SK-N-SH (cell line): Measurements from ENCODE around the gene PKN1. TPM values are rescaled to one million over a fixed set of nuclear protein-coding genes. Genes with fewer than 3 reads are reported as not detected.

ENCODE experiments used
- CTCF ChIA-PET: fragments of 300-600, 350-600 bp; formaldehyde crosslinking; extraction: SDS; loops from one replicate; lab custom pipeline; 2021; lab: Yijun Ruan, JAX
- POLR2A ChIA-PET: fragments of 350-600 bp; sonication (Branson Sonifier 250); formaldehyde crosslinking; extraction: SDS; loops from one replicate; lab custom pipeline; 2020; ENCODE audit warnings: antibody characterized with exemption, inconsistent platforms; lab: Yijun Ruan, JAX
- DNase-seq: peaks from one replicate; pipeline ENCODE4 v3.0.0; 2012
- H2AFZ ChIP-seq: fragments of 200-600 bp; sonication (generic); 2 replicates; pipeline ENCODE4 v1.8.1; 2016; ENCODE audit warnings: antibody characterized with exemption, mild to moderate bottlenecking, low read depth
- H3F3A ChIP-seq: fragments of 200-600 bp; sonication (generic); replicated peaks from 2 replicates; pipeline ENCODE3; 2016; ENCODE audit warnings: antibody characterized with exemption, mild to moderate bottlenecking; ENCODE audit not compliant: insufficient read depth
- H3K27ac ChIP-seq, 2 experiments: fragments of 200-500 bp in 1 of 2; fragments of 200-600 bp in 1 of 2; sonication (Bioruptor generic) in 1 of 2; sonication (generic), shearing (Covaris generic) in 1 of 2; 2 replicates each; pipeline versions ENCODE4 v1.5.1 to v1.6.1; 2014 to 2016; ENCODE audit warnings: low read depth in 2 of 2, inconsistent platforms in 1 of 2, low read length in 1 of 2, mild to moderate bottlenecking in 1 of 2, mixed read lengths in 1 of 2
- H3K27me3 ChIP-seq: fragments of 200-600 bp; sonication (generic), shearing (Covaris generic); 2 replicates; pipeline ENCODE4 v1.6.1; 2016; ENCODE audit warnings: mixed run types; ENCODE audit not compliant: insufficient read depth
- H3K36me3 ChIP-seq, 2 experiments: fragments of 200-500 bp in 1 of 2; fragments of 200-600 bp in 1 of 2; sonication (Bioruptor generic) in 1 of 2; sonication (generic) in 1 of 2; replicated peaks in 1 of 2; 2 replicates each; pipeline versions ENCODE3 to v1.5.1; 2014 to 2016; ENCODE audit warnings: low read length in 1 of 2, mild to moderate bottlenecking in 1 of 2; ENCODE audit not compliant: insufficient read depth in 2 of 2, control insufficient read depth in 1 of 2
- H3K4me1 ChIP-seq, 2 experiments: fragments of 200-500 bp in 1 of 2; fragments of 200-600 bp in 1 of 2; sonication (Bioruptor generic) in 1 of 2; sonication (generic), shearing (Covaris generic) in 1 of 2; 2 replicates each; pipeline versions ENCODE4 v1.5.1 to v1.6.1; 2014 to 2016; ENCODE audit warnings: low read depth in 1 of 2, low read length in 1 of 2, mixed run types in 1 of 2; ENCODE audit not compliant: insufficient read depth in 2 of 2, control insufficient read depth in 1 of 2
- H3K4me2 ChIP-seq: fragments of 200-600 bp; sonication (generic), shearing (Covaris generic); 2 replicates; pipeline ENCODE4 v1.6.1; 2017; ENCODE audit warnings: mixed run types
- H3K4me3 ChIP-seq, 2 experiments: fragments of 200-500 bp in 1 of 2; fragments of 200-600 bp in 1 of 2; sonication (Bioruptor generic) in 1 of 2; sonication (generic), shearing (Covaris generic) in 1 of 2; 2 replicates each; pipeline versions ENCODE4 v1.5.1 to v1.8.1; 2014 to 2016; ENCODE audit warnings: low read depth in 2 of 2, inconsistent platforms in 1 of 2, low read length in 1 of 2, mild to moderate bottlenecking in 1 of 2, mixed read lengths in 1 of 2, moderate library complexity in 1 of 2
- H3K79me2 ChIP-seq: fragments of 200-600 bp; sonication (generic); 2 replicates; pipeline ENCODE4 v1.8.1; 2017; ENCODE audit warnings: mild to moderate bottlenecking; ENCODE audit not compliant: insufficient read depth
- H3K9ac ChIP-seq: fragments of 200-600 bp; sonication (generic); 2 replicates; pipeline ENCODE4 v1.6.1; 2017; ENCODE audit warnings: mixed run types
- H3K9me2 ChIP-seq: fragments of 200-600 bp; sonication (generic); 2 replicates; pipeline ENCODE4 v1.6.1; 2017; ENCODE audit warnings: mixed run types
- H3K9me3 ChIP-seq: fragments of 200-600 bp; sonication (generic); 2 replicates; pipeline ENCODE4 v1.6.1; 2017; ENCODE audit warnings: mixed run types, mild to moderate bottlenecking, moderate library complexity
- H4K20me1 ChIP-seq: fragments of 200-600 bp; sonication (generic); 2 replicates; pipeline ENCODE4 v1.6.1; 2017; ENCODE audit warnings: mild to moderate bottlenecking, mixed run types; ENCODE audit not compliant: insufficient read depth
- EZH2phosphoT487 ChIP-seq: fragments of 200-600 bp; sonication (generic); IDR thresholded peaks from 2 replicates; pipeline ENCODE4 v1.6.1; 2017; ENCODE audit warnings: low read depth, mixed run types, mild to moderate bottlenecking, antibody characterized with exemption, moderate library complexity, borderline replicate concordance
- FOXJ3 ChIP-seq: sonication (generic); formaldehyde crosslinking; IDR thresholded peaks from 2 replicates; pipeline ENCODE4 v1.5.1; 2020; ENCODE audit warnings: mild to moderate bottlenecking, missing genetic modification reagents
- GABPA ChIP-seq: IDR thresholded peaks from 2 replicates; pipeline ENCODE4 v1.4.0; 2012; ENCODE audit warnings: low read depth, mild to moderate bottlenecking
- MEF2A ChIP-seq: IDR thresholded peaks from 2 replicates; pipeline ENCODE4 v1.4.0; 2012; ENCODE audit warnings: low read depth, borderline replicate concordance
- MXI1 ChIP-seq: IDR thresholded peaks from 2 replicates; pipeline ENCODE4 v1.6.1; 2012; ENCODE audit warnings: mild to moderate bottlenecking, low read depth, low read length, improper control_type of control experiment
- NFIC ChIP-seq: IDR thresholded peaks from 2 replicates; pipeline ENCODE4 v1.4.0; 2012; ENCODE audit warnings: borderline replicate concordance
- POLR2AphosphoS5 ChIP-seq: IDR thresholded peaks from 2 replicates; pipeline ENCODE4 v1.6.1; 2012; ENCODE audit warnings: low read depth, low read length
- RAD21 ChIP-seq: IDR thresholded peaks from 2 replicates; pipeline ENCODE4 v1.6.1; 2012; ENCODE audit warnings: mild to moderate bottlenecking, low read length
- RFX5 ChIP-seq: IDR thresholded peaks from 2 replicates; pipeline ENCODE4 v1.6.1; 2012; ENCODE audit warnings: mild to moderate bottlenecking, improper control_type of control experiment, low read length
- RXRA ChIP-seq: IDR thresholded peaks from 2 replicates; pipeline ENCODE4 v1.4.0; 2012; ENCODE audit warnings: low read depth, mild to moderate bottlenecking, borderline replicate concordance
- SIN3A ChIP-seq: IDR thresholded peaks from 2 replicates; pipeline ENCODE4 v1.6.1; 2012; ENCODE audit warnings: low read depth, mild to moderate bottlenecking, low read length, moderate library complexity, borderline replicate concordance
- SMC3 ChIP-seq: IDR thresholded peaks from 2 replicates; pipeline ENCODE4 v1.6.1; 2012; ENCODE audit warnings: low read depth, low read length, improper control_type of control experiment
- TAF1 ChIP-seq: IDR thresholded peaks from 2 replicates; pipeline ENCODE4 v1.6.1; 2012; ENCODE audit warnings: low read depth, mild to moderate bottlenecking, low read length, moderate library complexity, borderline replicate concordance
- TEAD4 ChIP-seq: IDR thresholded peaks from 2 replicates; pipeline ENCODE4 v1.4.0; 2012; ENCODE audit warnings: mild to moderate bottlenecking, borderline replicate concordance; ENCODE audit not compliant: insufficient read depth
- USF1 ChIP-seq: IDR thresholded peaks from 2 replicates; pipeline ENCODE4 v1.4.0; 2012; ENCODE audit warnings: low read depth, borderline replicate concordance
- USF2 ChIP-seq: fragments of 150-350 bp; IDR thresholded peaks from 2 replicates; pipeline ENCODE4 v1.6.1; 2017; ENCODE audit warnings: antibody characterized with exemption, low read length, low read depth, borderline replicate concordance
- YY1 ChIP-seq: IDR thresholded peaks from 2 replicates; pipeline ENCODE4 v1.4.0; 2012; ENCODE audit warnings: low read depth, mild to moderate bottlenecking
- WGBS: methylation state at CpG from one replicate; pipeline ENCODE4 v1.1.6; 2017; ENCODE audit warnings: low lambda C conversion rate; 5-methylcytosine and 5-hydroxymethylcytosine counted together
- polyA plus RNA-seq, 3 experiments: library from polyadenylated mRNA; depleted of rRNA; stranded (reverse); fragments of >200 nt; gene quantifications; 2 replicates each; pipeline ENCODE4 v1.2.3, GENCODE V29; 2012
- small RNA-seq, 7 experiments: library from RNA; depleted of rRNA; stranded (forward); fragments of <200 nt; gene quantifications; one replicate each; pipeline ENCODE3, GENCODE V24; 2012

PKN1 gene
- polyA plus RNA-seq, 1 of the 3 experiments (the other 2 are of a cell fraction), result 99.6 TPM

GRCh38 chr19:14519860-14520407, 86.8 kb downstream of the PKN1 start (continued):
- TF ChIP-seq USF2 (no peak), TAF1 (no peak), SMC3 (no peak), POLR2AphosphoS5 (peak; percentile 53; the same call in 1 of the 2 replicates), EZH2phosphoT487 (no peak), MXI1 (no peak), YY1 (0 out of 2 replicates have a peak, but pooled peaks have one; percentile 19), NFIC (no peak; the same call in 1 of the 2 replicates), MEF2A (no peak), RFX5 (no peak), USF1 (no peak)
- TF ChIP-seq, all 33 proteins: peak for 13

- DNase-seq, result no peak
- H3K4me3 ChIP-seq, result no peak overlapping the region
Measured at GRCh38 chr19:14520543-14520942, 87.4 kb downstream of the PKN1 start.

More at GRCh38 chr19:14520543-14520942, 87.4 kb downstream of the PKN1 start:
- ChIA-PET CTCF (no interaction called here), POLR2A (interaction anchor here (0.7 kb wide), 1 partner anchor 55 kb away, joined by 3 read pairs; no protein-coding TSS in a partner anchor)
- peaks cover 21% of the 10 kb centered on the region for H4K20me1 ChIP-seq
- no peaks in the 10 kb centered on the region for H3K9me2 ChIP-seq
- H3K79me2 ChIP-seq, result peaks cover 26% of the 10 kb centered on the region
- H3K27ac ChIP-seq, result peak overlapping the region in 1 of 2 experiments; percentile 95; a peak in 2 of 4 replicates
- H3F3A ChIP-seq, result peaks cover 30% of the 10 kb centered on the region
- H3K4me1 ChIP-seq, result peaks cover 19 to 36% of the 10 kb centered on the region in 2 experiments; a peak in 3 of 4 replicates
- H2AFZ ChIP-seq, result no peak overlapping the region
- H3K9ac ChIP-seq, result peak overlapping the region; percentile 52
- peaks cover 8 to 11% of the 10 kb centered on the region in 2 experiments for H3K36me3 ChIP-seq
- H3K27me3 ChIP-seq, result no peaks in the 10 kb centered on the region
- 80% methylated on average over 4 of the region's 4 CpGs for WGBS
- TF ChIP-seq GABPA (no peak), USF1 (no peak), TEAD4 (no peak), YY1 (no peak), FOXJ3 (CRISPR knock-in tag) (no peak), RFX5 (no peak), RXRA (no peak), NFIC (no peak), RAD21 (no peak), SIN3A (no peak)
- peak overlapping the region; percentile 50 for H3K4me2 ChIP-seq
- no peaks in the 10 kb centered on the region for H3K9me3 ChIP-seq

Small RNAs within 50 kb of the gene (small RNA-seq; reads per million reads assigned to genes)
- gene SNRPGP15, result 0 reads per million in 7 experiments

Other genes starting within 250 kb of the PKN1 start
- 13.4 TPM in 2 replicates for gene ADGRL1, start 227.1 kb upstream of the PKN1 start, polyA plus RNA-seq (2012; rRNA removed)
- 4.0 and 5.5 TPM in 2 replicates for gene ADGRE5, start 51.9 kb upstream of the PKN1 start, polyA plus RNA-seq (2012; rRNA removed)
- gene DDX39A, start 14.0 kb upstream of the PKN1 start, polyA plus RNA-seq (2012; rRNA removed), result 78.0 and 88.8 TPM in 2 replicates
- 4.6 and 6.0 TPM in 2 replicates for gene PTGER1, start 42.0 kb downstream of the PKN1 start, polyA plus RNA-seq (2012; rRNA removed)
- 138 and 144 TPM in 2 replicates for gene GIPC1, start 62.8 kb downstream of the PKN1 start, polyA plus RNA-seq (2012; rRNA removed)
- gene DNAJB1, start 85.1 kb downstream of the PKN1 start, polyA plus RNA-seq (2012; rRNA removed), result 95.7 and 103 TPM in 2 replicates
- gene TECR, start 96.3 kb downstream of the PKN1 start, polyA plus RNA-seq (2012; rRNA removed), result 87.9 and 110 TPM in 2 replicates
- gene NDUFB7, start 138.8 kb downstream of the PKN1 start, polyA plus RNA-seq (2012; rRNA removed), result 458 and 465 TPM in 2 replicates
- gene CLEC17A, start 149.8 kb downstream of the PKN1 start, polyA plus RNA-seq (2012; rRNA removed), result 0.05 TPM in 1 of 2 replicates, not detected in the other
- gene ADGRE3, start 241.5 kb downstream of the PKN1 start, polyA plus RNA-seq (2012; rRNA removed), result not detected in 2 replicates